GM13977 (cell line): ENCODE measurements around the gene F2RL1.

Source experiments
- DNase-seq: peaks from one replicate; pipeline ENCODE4 v3.0.0; 2012; ENCODE audit warnings: low spot score
- CTCF ChIP-seq: IDR thresholded peaks from 2 replicates; pipeline ENCODE4 v1.5.1; 2012; ENCODE audit warnings: mild to moderate bottlenecking, control low read depth; ENCODE audit not compliant: insufficient read depth; ENCODE audit errors: extremely low read depth, missing control alignments
- in situ Hi-C: fragments of 300-500 bp; cut with MboI; formaldehyde crosslinking; loops from one replicate; pipeline ENCODE4 v1.12.0; 2022; ENCODE audit warnings: low sequenced_read_pairs, low pct_unique_long_range_greater_than_20kb, mixed read lengths, inconsistent platforms; ENCODE audit not compliant: unreplicated experiment

Gene F2RL1

GRCh38 chr5:76867827-76868693, 49.2 kb downstream of the F2RL1 start:
- in situ Hi-C loops = loop anchor here (10.0 kb wide), 1 partner anchor 217 kb away; the partner anchor contains the start of gene ZBED3
- peak; percentile 85 for TF ChIP-seq CTCF
- peak; percentile 72 for DNase-seq

- TF ChIP-seq CTCF = no peak
- DNase-seq = no peak
- in situ Hi-C loops = loop anchor here (5.0 kb wide), 1 partner anchor 147 kb away; no protein-coding TSS in a partner anchor
These were observed 51.2 kb downstream of the F2RL1 start for GRCh38 chr5:76870046-76870445.

- no peak for TF ChIP-seq CTCF
- peak; percentile 45 for DNase-seq
- in situ Hi-C loops = loop anchor here (5.0 kb wide), 1 partner anchor 143 kb away; no protein-coding TSS in a partner anchor
These were observed 55.3 kb downstream of the F2RL1 start for GRCh38 chr5:76874088-76874581.
